Measurements from ENCODE around the gene VAMP8. TPM values are rescaled to one million over a fixed set of nuclear protein-coding genes. Genes with fewer than 3 reads are reported as not detected.

VAMP8 gene
- total and polyA plus RNA-seq, 10 of the 15 experiments (the other 5 are each of a cell fraction or from before 2014, with no cell fraction given) = 93.6 to 744 (median 217) TPM

DNA sequence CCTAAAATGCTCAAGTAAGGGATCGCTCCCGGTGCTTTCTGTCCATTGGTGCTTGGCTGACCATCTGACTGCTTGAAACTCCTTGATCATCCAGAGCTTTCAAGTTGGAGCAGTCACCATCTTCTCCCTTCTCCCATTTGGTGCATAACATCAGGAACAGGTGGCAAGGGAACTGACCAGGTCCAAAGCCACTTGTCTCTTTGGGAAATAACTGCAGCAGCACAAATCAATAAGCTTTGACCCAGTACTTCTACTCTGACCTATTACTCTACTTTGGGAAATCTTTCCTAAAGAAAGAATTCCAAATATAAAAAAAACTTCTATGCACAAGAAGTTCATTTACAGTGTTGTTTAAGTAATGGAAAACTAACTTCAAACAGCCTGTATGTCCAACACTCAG is 49.0 kb upstream of the VAMP8 start (continued):
- TF ChIP-seq SRF (IDR thresholded peaks at IDR 0.05; ENCODE audit: low read depth in 2 of 2, low read length in 2 of 2) = no peak

DNA sequence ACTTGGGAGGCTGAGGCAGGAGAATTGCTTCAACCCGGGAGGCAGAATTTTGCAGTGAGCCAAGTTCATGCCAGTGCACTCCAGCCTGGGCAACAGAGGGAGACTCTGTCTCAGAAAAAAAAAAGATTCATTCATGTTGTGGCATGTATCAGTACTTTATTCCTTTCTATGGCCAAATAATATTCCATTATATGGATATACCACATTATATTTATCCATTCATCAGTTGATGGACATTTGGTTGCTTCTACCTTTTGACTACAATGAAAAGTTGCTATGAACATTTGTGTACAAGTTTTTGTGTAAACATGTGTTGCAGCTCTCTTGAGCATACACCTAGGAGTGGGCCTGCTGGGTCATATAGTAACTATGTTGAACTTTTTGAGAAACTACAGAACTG is 47.6 kb upstream of the VAMP8 start:
- intact Hi-C loops (cut with micrococcal nuclease; ENCODE audit: unreplicated experiment) = no loop called here
- no TSS peak for BruUV-seq (replicated peaks)
- ATAC-seq = no peak
- no peak for DNase-seq (ENCODE audit: low read depth, low spot score)
- H3K9ac ChIP-seq (ENCODE audit: control insufficient read depth, insufficient read depth, low read length) = no peak overlapping the region
- H2AFZ ChIP-seq (ENCODE audit: control insufficient read depth, low read depth, low read length) = no peak overlapping the region
- H3K79me2 ChIP-seq (ENCODE audit: control insufficient read depth, insufficient read depth, low read length) = no peaks in the 10 kb centered on the region
- in situ Hi-C loops (cut with MboI) = no loop called here
- no peak for FAIRE-seq
- no peaks in the 10 kb centered on the region for H4K20me1 ChIP-seq (ENCODE audit: control insufficient read depth, insufficient read depth)
- 100% methylated on average over 1 of the region's 1 CpG for WGBS (ENCODE audit: insufficient coverage, insufficient replicate concordance, low lambda C conversion rate, missing lambda C conversion rate)
- no peak overlapping the region for H3K4me3 ChIP-seq
- TF ChIP-seq, protein P1, sequence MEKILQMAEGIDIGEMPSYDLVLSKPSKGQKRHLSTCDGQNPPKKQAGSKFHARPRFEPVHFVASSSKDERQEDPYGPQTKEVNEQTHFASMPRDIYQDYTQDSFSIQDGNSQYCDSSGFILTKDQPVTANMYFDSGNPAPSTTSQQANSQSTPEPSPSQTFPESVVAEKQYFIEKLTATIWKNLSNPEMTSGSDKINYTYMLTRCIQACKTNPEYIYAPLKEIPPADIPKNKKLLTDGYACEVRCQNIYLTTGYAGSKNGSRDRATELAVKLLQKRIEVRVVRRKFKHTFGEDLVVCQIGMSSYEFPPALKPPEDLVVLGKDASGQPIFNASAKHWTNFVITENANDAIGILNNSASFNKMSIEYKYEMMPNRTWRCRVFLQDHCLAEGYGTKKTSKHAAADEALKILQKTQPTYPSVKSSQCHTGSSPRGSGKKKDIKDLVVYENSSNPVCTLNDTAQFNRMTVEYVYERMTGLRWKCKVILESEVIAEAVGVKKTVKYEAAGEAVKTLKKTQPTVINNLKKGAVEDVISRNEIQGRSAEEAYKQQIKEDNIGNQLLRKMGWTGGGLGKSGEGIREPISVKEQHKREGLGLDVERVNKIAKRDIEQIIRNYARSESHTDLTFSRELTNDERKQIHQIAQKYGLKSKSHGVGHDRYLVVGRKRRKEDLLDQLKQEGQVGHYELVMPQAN (conservative IDR thresholded peaks at IDR 0.05) = no peak
- TF ChIP-seq SRF (IDR thresholded peaks at IDR 0.05; ENCODE audit: low read depth in 2 of 2, low read length in 2 of 2) (no peak), NBN (IDR thresholded peaks at IDR 0.05) (no peak), JUNB (IDR thresholded peaks at IDR 0.05) (no peak), NRF1 (conservative IDR thresholded peaks at IDR 0.05; ENCODE audit: low read depth, low read length) (no peak), RELA (IDR thresholded peaks at IDR 0.05; ENCODE audit: borderline replicate concordance, partially characterized antibody) (no peak), NR2C2 (IDR thresholded peaks at IDR 0.05; ENCODE audit: borderline replicate concordance, control insufficient read depth, insufficient read length, low read depth) (no peak), POLR2A (IDR thresholded peaks at IDR 0.05; ENCODE audit: low read depth, low read length) (no peak), ZZZ3 (IDR thresholded peaks at IDR 0.05; ENCODE audit: control insufficient read depth, insufficient read length, low read depth) (no peak), CREM (IDR thresholded peaks at IDR 0.05; ENCODE audit: low read depth) (no peak), CHD4 (IDR thresholded peaks at IDR 0.05) (no peak), KLF5 (IDR thresholded peaks at IDR 0.05; ENCODE audit: partially characterized antibody) (no peak), ZNF384 (IDR thresholded peaks at IDR 0.05; ENCODE audit: borderline replicate concordance, low read depth, low read length) (no peak)
- TF ChIP-seq, protein P2, sequence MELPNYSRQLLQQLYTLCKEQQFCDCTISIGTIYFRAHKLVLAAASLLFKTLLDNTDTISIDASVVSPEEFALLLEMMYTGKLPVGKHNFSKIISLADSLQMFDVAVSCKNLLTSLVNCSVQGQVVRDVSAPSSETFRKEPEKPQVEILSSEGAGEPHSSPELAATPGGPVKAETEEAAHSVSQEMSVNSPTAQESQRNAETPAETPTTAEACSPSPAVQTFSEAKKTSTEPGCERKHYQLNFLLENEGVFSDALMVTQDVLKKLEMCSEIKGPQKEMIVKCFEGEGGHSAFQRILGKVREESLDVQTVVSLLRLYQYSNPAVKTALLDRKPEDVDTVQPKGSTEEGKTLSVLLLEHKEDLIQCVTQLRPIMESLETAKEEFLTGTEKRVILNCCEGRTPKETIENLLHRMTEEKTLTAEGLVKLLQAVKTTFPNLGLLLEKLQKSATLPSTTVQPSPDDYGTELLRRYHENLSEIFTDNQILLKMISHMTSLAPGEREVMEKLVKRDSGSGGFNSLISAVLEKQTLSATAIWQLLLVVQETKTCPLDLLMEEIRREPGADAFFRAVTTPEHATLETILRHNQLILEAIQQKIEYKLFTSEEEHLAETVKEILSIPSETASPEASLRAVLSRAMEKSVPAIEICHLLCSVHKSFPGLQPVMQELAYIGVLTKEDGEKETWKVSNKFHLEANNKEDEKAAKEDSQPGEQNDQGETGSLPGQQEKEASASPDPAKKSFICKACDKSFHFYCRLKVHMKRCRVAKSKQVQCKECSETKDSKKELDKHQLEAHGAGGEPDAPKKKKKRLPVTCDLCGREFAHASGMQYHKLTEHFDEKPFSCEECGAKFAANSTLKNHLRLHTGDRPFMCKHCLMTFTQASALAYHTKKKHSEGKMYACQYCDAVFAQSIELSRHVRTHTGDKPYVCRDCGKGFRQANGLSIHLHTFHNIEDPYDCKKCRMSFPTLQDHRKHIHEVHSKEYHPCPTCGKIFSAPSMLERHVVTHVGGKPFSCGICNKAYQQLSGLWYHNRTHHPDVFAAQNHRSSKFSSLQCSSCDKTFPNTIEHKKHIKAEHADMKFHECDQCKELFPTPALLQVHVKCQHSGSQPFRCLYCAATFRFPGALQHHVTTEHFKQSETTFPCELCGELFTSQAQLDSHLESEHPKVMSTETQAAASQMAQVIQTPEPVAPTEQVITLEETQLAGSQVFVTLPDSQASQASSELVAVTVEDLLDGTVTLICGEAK (IDR thresholded peaks at IDR 0.05; ENCODE audit: borderline replicate concordance) = no peak
- ChIA-PET RAD21 (ENCODE audit: unreplicated experiment) (no interaction called here), SMC1A (ENCODE audit: uncharacterized antibody, unreplicated experiment) (no interaction called here), POLR2A (interaction anchor here (0.6 to 1.2 kb wide), 2 partner anchors 8 to 10 kb away, joined by 3 read pairs; no protein-coding TSS in a partner anchor), CTCF (no interaction called here)
- no peak overlapping the region for H3K4me2 ChIP-seq (ENCODE audit: control insufficient read depth, insufficient read depth)
- H3K9me3 ChIP-seq (replicated peaks; ENCODE audit: control insufficient read depth, insufficient read depth, low read length) = no peaks in the 10 kb centered on the region
- no peak overlapping the region for H3K27ac ChIP-seq (ENCODE audit: control insufficient read depth, insufficient read depth)
- H3K4me1 ChIP-seq (ENCODE audit: control insufficient read depth, insufficient read depth, low read length) = no peaks in the 10 kb centered on the region
- no peaks in the 10 kb centered on the region; a peak in 1 of 4 replicates for H3K27me3 ChIP-seq (replicated peaks in 1 of 2; ENCODE audit: control insufficient read depth in 2 of 2, insufficient read depth in 2 of 2, low read length in 1 of 2)
- H3K36me3 ChIP-seq (ENCODE audit: control insufficient read depth in 2 of 2, insufficient read depth in 2 of 2, low read length in 1 of 2) = no peaks in the 10 kb centered on the region

Data from GM12878 (cell line).